CD4-positive, alpha-beta memory T cell (primary cell): Measurements from ENCODE around the gene ST8SIA1. TPM values are rescaled to one million over a fixed set of nuclear protein-coding genes. Genes with fewer than 3 reads are reported as not detected.

ENCODE experiments used
- CTCF ChIA-PET: fragments of 350-600 bp; sonication (Branson Sonifier 250); formaldehyde crosslinking; loops from one replicate; lab custom pipeline; 2021; ENCODE audit warnings: inconsistent platforms; ENCODE audit not compliant: partially characterized antibody; lab: Charles Lee
- POLR2A ChIA-PET: fragments of 350-600 bp; sonication (Branson Sonifier 250); formaldehyde crosslinking; loops from one replicate; lab custom pipeline; 2021; ENCODE audit not compliant: partially characterized antibody; lab: Charles Lee
- DNase-seq, 5 donors: peaks; one replicate each; pipeline versions ENCODE4 v3.0.0 to v3.0.0-alpha.2; 2020 to 2022; ENCODE audit warnings: mixed read lengths in 1 of 5
- H3K27ac ChIP-seq: one replicate; pipeline ENCODE4 v1.7.0; 2013; ENCODE audit warnings: low read depth, low read length
- H3K27me3 ChIP-seq: 2 replicates; pipeline ENCODE4 v1.7.0; 2013; ENCODE audit warnings: mild to moderate bottlenecking, low read length, moderate library complexity; ENCODE audit not compliant: insufficient read depth
- H3K36me3 ChIP-seq: 2 replicates; pipeline ENCODE4 v1.7.0; 2013; ENCODE audit warnings: mild to moderate bottlenecking, low read length, moderate library complexity; ENCODE audit not compliant: insufficient read depth
- H3K4me1 ChIP-seq: 2 replicates; pipeline ENCODE4 v1.7.0; 2013; ENCODE audit warnings: mild to moderate bottlenecking, low read length, moderate library complexity; ENCODE audit not compliant: insufficient read depth
- H3K4me3 ChIP-seq, 2 donors: one replicate each; pipeline ENCODE4 v1.7.0; 2013; ENCODE audit warnings: low read length in 2 of 2, mild to moderate bottlenecking in 1 of 2
- H3K9me3 ChIP-seq, 2 donors: one replicate each; pipeline ENCODE4 v1.7.0; 2013; ENCODE audit warnings: low read length in 2 of 2, control low read depth in 1 of 2; ENCODE audit not compliant: control insufficient read depth in 1 of 2
- H3K27ac Mint-ChIP-seq, 7 donors: one replicate each; pipeline ENCODE4 v1.8.0; 2020 to 2021; ENCODE audit warnings: mixed read lengths in 7 of 7, mild to moderate bottlenecking in 6 of 7, inconsistent platforms in 3 of 7, moderate library complexity in 3 of 7
- H3K27me3 Mint-ChIP-seq, 2 donors: one replicate each; pipeline ENCODE4 v1.8.0; 2020 to 2021; ENCODE audit warnings: mixed read lengths in 2 of 2
- H3K36me3 Mint-ChIP-seq, 2 donors: one replicate each; pipeline ENCODE4 v1.8.0; 2020 to 2021; ENCODE audit warnings: mixed read lengths in 2 of 2, inconsistent platforms in 1 of 2, mild to moderate bottlenecking in 1 of 2
- H3K4me1 Mint-ChIP-seq, 4 donors: one replicate each; pipeline ENCODE4 v1.8.0; 2020 to 2021; ENCODE audit warnings: mixed read lengths in 4 of 4, mild to moderate bottlenecking in 1 of 4
- H3K4me3 Mint-ChIP-seq, 8 donors: one replicate each; pipeline ENCODE4 v1.8.0; 2020 to 2021; ENCODE audit warnings: mixed read lengths in 8 of 8, mild to moderate bottlenecking in 7 of 8, moderate library complexity in 6 of 8, inconsistent platforms in 3 of 8
- H3K9me3 Mint-ChIP-seq, 8 donors: one replicate each; pipeline ENCODE4 v1.8.0; 2020 to 2021; ENCODE audit warnings: mixed read lengths in 8 of 8, mild to moderate bottlenecking in 5 of 8, inconsistent platforms in 3 of 8, moderate library complexity in 1 of 8
- intact Hi-C: fragments of 100-400 bp; cut with micrococcal nuclease; formaldehyde crosslinking; loops from one replicate; pipeline ENCODE4 v1.15.1; 2023
- polyA plus RNA-seq, 2 donors: library from polyadenylated mRNA; unstranded; fragments of 300-500 nt; fragmentation: Illumina TruSeq; gene quantifications; one replicate each; pipeline ENCODE4 v1.2.3, GENCODE V29; 2021
- total RNA-seq, 2 experiments: library from RNA; stranded (reverse); gene quantifications; one replicate each; pipeline ENCODE4 v1.2.3, GENCODE V29; 2021

ST8SIA1 gene
- total and polyA plus RNA-seq, 4 experiments from 2014 or later, result 3.8 to 53.6 (median 29.6) TPM

GRCh38 chr12:22242726-22243125 is 91.8 kb downstream of the ST8SIA1 start:
- POLR2A ChIA-PET, result no interaction called here
- peaks cover 24 to 42% of the 10 kb centered on the region in 2 donors for H3K36me3 Mint-ChIP-seq
- Histone ChIP-seq H3K4me3 (no peak overlapping the region), H3K36me3 (no peaks in the 10 kb centered on the region), H3K9me3 (no peaks in the 10 kb centered on the region), H3K27me3 (no peaks in the 10 kb centered on the region), H3K4me1 (no peaks in the 10 kb centered on the region), H3K27ac (no peak overlapping the region)
- CTCF ChIA-PET, result no interaction called here
- peaks cover 0 to 3% (median 0%) of the 10 kb centered on the region in 8 donors for H3K9me3 Mint-ChIP-seq
- H3K4me1 Mint-ChIP-seq, result peaks cover 0 to 4% (median under 1%) of the 10 kb centered on the region in 4 donors
- intact Hi-C loops, result no loop called here
- H3K4me3 Mint-ChIP-seq, result no peak overlapping the region
- no peak overlapping the region for H3K27ac Mint-ChIP-seq
- DNase-seq, result no peak
- H3K27me3 Mint-ChIP-seq, result no peaks in the 10 kb centered on the region

- H3K4me3 Mint-ChIP-seq, result no peak overlapping the region
- Histone ChIP-seq H3K27me3 (no peaks in the 10 kb centered on the region), H3K9me3 (no peaks in the 10 kb centered on the region), H3K4me1 (no peaks in the 10 kb centered on the region), H3K36me3 (no peaks in the 10 kb centered on the region), H3K27ac (no peak overlapping the region), H3K4me3 (no peak overlapping the region)
- ChIA-PET POLR2A (no interaction called here), CTCF (no interaction called here)
- no peak overlapping the region for H3K27ac Mint-ChIP-seq
- DNase-seq, result no peak
- peaks cover 0 to 3% (median 0%) of the 10 kb centered on the region in 8 donors for H3K9me3 Mint-ChIP-seq
- peaks cover 3 to 29% of the 10 kb centered on the region in 2 donors for H3K36me3 Mint-ChIP-seq
- intact Hi-C loops, result no loop called here
- H3K27me3 Mint-ChIP-seq, result no peaks in the 10 kb centered on the region
- peaks cover 0 to 6% (median 4%) of the 10 kb centered on the region in 4 donors for H3K4me1 Mint-ChIP-seq
These were observed 96.3 kb downstream of the ST8SIA1 start for GRCh38 chr12:22238211-22238610.

- H3K27me3 Mint-ChIP-seq, result no peaks in the 10 kb centered on the region
- DNase-seq, result no peak
- Histone ChIP-seq H3K36me3 (no peaks in the 10 kb centered on the region), H3K4me3 (no peak overlapping the region), H3K9me3 (no peaks in the 10 kb centered on the region), H3K4me1 (no peaks in the 10 kb centered on the region), H3K27me3 (no peaks in the 10 kb centered on the region), H3K27ac (no peak overlapping the region)
- H3K9me3 Mint-ChIP-seq, result no peaks in the 10 kb centered on the region
- H3K4me1 Mint-ChIP-seq, result peaks cover 0 to 11% (median 7%) of the 10 kb centered on the region in 4 donors
- peaks cover 3 to 24% of the 10 kb centered on the region in 2 donors for H3K36me3 Mint-ChIP-seq
- intact Hi-C loops, result no loop called here
- H3K4me3 Mint-ChIP-seq, result no peak overlapping the region
- POLR2A ChIA-PET, result no interaction called here
- CTCF ChIA-PET, result no interaction called here
- peak overlapping the region in 1 of 7 donors; percentile 84 for H3K27ac Mint-ChIP-seq
These were observed 99.9 kb downstream of the ST8SIA1 start for GRCh38 chr12:22234561-22234960.

GRCh38 chr12:22231836-22232235 is 102.7 kb downstream of the ST8SIA1 start:
- intact Hi-C loops, result no loop called here
- H3K4me3 Mint-ChIP-seq, result no peak overlapping the region
- no peaks in the 10 kb centered on the region for H3K9me3 Mint-ChIP-seq
- ChIA-PET POLR2A (no interaction called here), CTCF (interaction anchor here (1.6 kb wide), 1 partner anchor 8 kb away, joined by 3 read pairs; no protein-coding TSS in a partner anchor)
- H3K27me3 ChIP-seq, result no peaks in the 10 kb centered on the region
- peaks cover 6 to 21% (median 12%) of the 10 kb centered on the region in 4 donors for H3K4me1 Mint-ChIP-seq
- no peak overlapping the region for H3K4me3 ChIP-seq
- no peaks in the 10 kb centered on the region for H3K27me3 Mint-ChIP-seq
- no peaks in the 10 kb centered on the region for H3K9me3 ChIP-seq
- no peaks in the 10 kb centered on the region for H3K36me3 ChIP-seq
- no peak overlapping the region for H3K27ac ChIP-seq
- peaks cover 4 to 23% of the 10 kb centered on the region in 2 donors for H3K36me3 Mint-ChIP-seq
- H3K27ac Mint-ChIP-seq, result no peak overlapping the region
- no peak for DNase-seq
- no peaks in the 10 kb centered on the region for H3K4me1 ChIP-seq

DNA sequence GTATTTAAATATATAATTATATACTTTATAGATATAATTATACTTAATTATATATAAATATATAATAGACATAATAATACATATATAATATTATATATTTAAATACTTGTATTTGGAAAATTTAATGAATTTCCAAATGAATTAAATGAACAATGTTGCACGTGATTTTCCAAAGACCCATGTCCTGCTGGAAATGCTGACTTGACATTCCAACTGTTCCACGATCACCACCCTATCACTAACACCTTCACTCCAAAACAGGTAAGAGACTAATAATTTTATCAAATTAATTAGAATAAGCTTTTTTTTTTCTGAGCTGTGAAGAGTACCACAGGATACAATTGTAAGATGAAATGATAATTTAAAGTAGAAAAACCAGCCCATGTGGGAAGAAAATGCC is 103.4 kb downstream of the ST8SIA1 start:
- Histone ChIP-seq H3K27ac (no peak overlapping the region), H3K4me3 (no peak overlapping the region), H3K9me3 (no peaks in the 10 kb centered on the region), H3K4me1 (peaks cover 4% of the 10 kb centered on the region), H3K36me3 (no peaks in the 10 kb centered on the region), H3K27me3 (no peaks in the 10 kb centered on the region)
- Mint-ChIP-seq H3K4me3 (no peak overlapping the region), H3K27me3 (no peaks in the 10 kb centered on the region), H3K27ac (no peak overlapping the region), H3K36me3 (peaks cover 4 to 21% of the 10 kb centered on the region in 2 donors), H3K4me1 (peaks cover 10 to 27% (median 18%) of the 10 kb centered on the region in 4 donors), H3K9me3 (no peaks in the 10 kb centered on the region)
- DNase-seq, result no peak
- CTCF ChIA-PET, result interaction anchor here (1.6 kb wide), 1 partner anchor 9 kb away, joined by 3 read pairs; no protein-coding TSS in a partner anchor
- POLR2A ChIA-PET, result no interaction called here
- intact Hi-C loops, result no loop called here

GRCh38 chr12:22230280-22230794 is 104.2 kb downstream of the ST8SIA1 start:
- no peak overlapping the region for H3K27ac ChIP-seq
- H3K4me3 ChIP-seq, result no peak overlapping the region
- Mint-ChIP-seq H3K27ac (peak overlapping the region in 1 of 7 donors; percentile 70), H3K4me3 (no peak overlapping the region), H3K4me1 (peaks cover 14 to 29% (median 25%) of the 10 kb centered on the region in 4 donors), H3K9me3 (no peaks in the 10 kb centered on the region), H3K36me3 (peaks cover 4 to 17% of the 10 kb centered on the region in 2 donors), H3K27me3 (no peaks in the 10 kb centered on the region)
- no peaks in the 10 kb centered on the region for H3K27me3 ChIP-seq
- DNase-seq, result no peak
- H3K4me1 ChIP-seq, result peaks cover 11% of the 10 kb centered on the region
- H3K36me3 ChIP-seq, result no peaks in the 10 kb centered on the region
- H3K9me3 ChIP-seq, result no peaks in the 10 kb centered on the region
- intact Hi-C loops, result no loop called here
- POLR2A ChIA-PET, result no interaction called here
- CTCF ChIA-PET, result interaction anchor here (1.4 to 1.6 kb wide), 2 partner anchors 10 to 103 kb away, joined by 3 read pairs; no protein-coding TSS in a partner anchor

- Histone ChIP-seq H3K36me3 (no peaks in the 10 kb centered on the region), H3K4me1 (peaks cover 17% of the 10 kb centered on the region), H3K9me3 (no peaks in the 10 kb centered on the region), H3K27me3 (no peaks in the 10 kb centered on the region), H3K27ac (no peak overlapping the region), H3K4me3 (no peak overlapping the region)
- H3K4me3 Mint-ChIP-seq, result no peak overlapping the region
- CTCF ChIA-PET, result interaction anchor here (1.4 kb wide), 1 partner anchor 104 kb away, joined by 3 read pairs; no protein-coding TSS in a partner anchor
- H3K27me3 Mint-ChIP-seq, result no peaks in the 10 kb centered on the region
- no peaks in the 10 kb centered on the region for H3K9me3 Mint-ChIP-seq
- DNase-seq, result no peak
- H3K36me3 Mint-ChIP-seq, result peaks cover 4 to 17% of the 10 kb centered on the region in 2 donors
- peaks cover 17 to 35% (median 29%) of the 10 kb centered on the region in 4 donors for H3K4me1 Mint-ChIP-seq
- no peak overlapping the region for H3K27ac Mint-ChIP-seq
- intact Hi-C loops, result no loop called here
- POLR2A ChIA-PET, result no interaction called here
These were observed 104.7 kb downstream of the ST8SIA1 start for GRCh38 chr12:22229652-22230279.
